HepG2 (cell line): ENCODE results near the gene TRAF4. TPM values are rescaled to one million over a fixed set of nuclear protein-coding genes. Genes with fewer than 3 reads are reported as not detected.

Source experiments
- CTCF ChIP-seq: sonication (generic); formaldehyde crosslinking; IDR thresholded peaks from 2 replicates; pipeline ENCODE4 v1.5.0; 2020; ENCODE audit warnings: mild to moderate bottlenecking, missing genetic modification reagents, moderate library complexity
- HES4 ChIP-seq: sonication (generic); formaldehyde crosslinking; IDR thresholded peaks from 2 replicates; pipeline ENCODE4 v1.9.0; 2021; ENCODE audit warnings: mild to moderate bottlenecking, missing genetic modification reagents, borderline replicate concordance
- KIAA2018 ChIP-seq: sonication (generic); formaldehyde crosslinking; IDR thresholded peaks from 2 replicates; pipeline ENCODE4 v1.5.0; 2020; ENCODE audit warnings: mild to moderate bottlenecking, missing genetic modification reagents, borderline replicate concordance
- KMT2B ChIP-seq: IDR thresholded peaks from 2 replicates; pipeline ENCODE4 v1.6.1; 2016; ENCODE audit warnings: missing genetic modification reagents, missing compliant biosample characterization
- ZBTB7A ChIP-seq: sonication (generic); formaldehyde crosslinking; IDR thresholded peaks from 2 replicates; pipeline ENCODE4 v1.8.0; 2022; ENCODE audit warnings: mild to moderate bottlenecking, missing genetic modification reagents
- ZFP41 ChIP-seq: sonication (generic); formaldehyde crosslinking; IDR thresholded peaks from 2 replicates; pipeline ENCODE4 v1.4.0; 2020; ENCODE audit warnings: mild to moderate bottlenecking, missing genetic modification reagents, borderline replicate concordance
- ZMAT3 ChIP-seq: sonication (generic); formaldehyde crosslinking; conservative IDR thresholded peaks from 2 replicates; pipeline ENCODE4 v1.7.0; 2021; ENCODE audit warnings: missing genetic modification reagents
- ZNF670 ChIP-seq: sonication (generic); formaldehyde crosslinking; IDR thresholded peaks from 2 replicates; pipeline ENCODE4 v1.8.0; 2022; ENCODE audit warnings: mild to moderate bottlenecking, missing genetic modification reagents, borderline replicate concordance
- ZNF720 ChIP-seq: sonication (generic); formaldehyde crosslinking; IDR thresholded peaks from 2 replicates; pipeline ENCODE4 v1.4.0; 2020; ENCODE audit warnings: missing genetic modification reagents
- ZSCAN9 ChIP-seq: IDR thresholded peaks from 2 replicates; pipeline ENCODE4 v1.6.1; 2016; ENCODE audit warnings: borderline replicate concordance
- polyA plus RNA-seq, 8 experiments: library from polyadenylated mRNA; depleted of rRNA in 3 of 8; stranded (reverse) in 7 of 8; unstranded in 1 of 8; fragments of >200 nt; fragmentation: Illumina TruSeq in 4 of 8; extraction: Trizol in 4 of 8; gene quantifications; 2 replicates each; pipeline versions ENCODE4 v1.2.1 to v1.2.3, GENCODE V29; 2011 to 2016; ENCODE audit warnings: low read depth in 4 of 8, missing spikeins in 1 of 8, mixed read lengths in 1 of 8; ENCODE audit not compliant: insufficient read depth in 1 of 8
- total RNA-seq, 5 experiments: library from RNA; depleted of rRNA; stranded (reverse); fragments of >200 nt; fragmentation: Illumina TruSeq; extraction: Trizol; gene quantifications; 2 replicates each; pipeline ENCODE4 v1.2.3, GENCODE V29; 2016; ENCODE audit warnings: low read depth in 1 of 5
- TF ChIP-seq, protein P1 (sequence below): sonication (generic); formaldehyde crosslinking; IDR thresholded peaks from 2 replicates; pipeline ENCODE4 v1.5.0; 2020; ENCODE audit warnings: missing genetic modification reagents
- TF ChIP-seq, protein P2 (sequence below): sonication (generic); formaldehyde crosslinking; IDR thresholded peaks from 2 replicates; pipeline ENCODE4 v1.5.0; 2020; ENCODE audit warnings: missing genetic modification reagents

TRAF4 gene
- total and polyA plus RNA-seq, 2 of the 13 experiments (the other 11 are each of a cell fraction or from before 2014, with no cell fraction given) = 86.0 to 89.9 TPM

DNA sequence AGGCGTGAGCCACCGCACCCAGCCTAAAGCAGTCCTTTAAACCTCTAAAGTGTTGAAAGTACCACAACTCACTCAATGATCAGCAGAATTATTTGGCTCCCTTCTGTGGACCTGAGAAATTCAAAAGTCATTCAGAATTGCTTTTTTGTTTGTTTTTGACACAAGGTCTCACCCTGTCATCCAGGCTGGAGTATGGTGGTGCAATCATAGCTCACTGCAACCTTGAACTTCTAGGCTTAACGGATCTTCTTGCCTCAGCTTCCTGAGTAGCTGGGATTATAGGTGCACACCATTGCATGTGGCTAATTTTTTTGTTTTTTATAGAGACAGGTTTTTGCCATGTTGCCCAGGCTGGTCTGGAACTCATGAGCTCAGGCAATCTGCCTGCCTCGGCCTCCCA lies 44.3 kb downstream of the TRAF4 start (continued):
- TF ChIP-seq, protein P1, sequence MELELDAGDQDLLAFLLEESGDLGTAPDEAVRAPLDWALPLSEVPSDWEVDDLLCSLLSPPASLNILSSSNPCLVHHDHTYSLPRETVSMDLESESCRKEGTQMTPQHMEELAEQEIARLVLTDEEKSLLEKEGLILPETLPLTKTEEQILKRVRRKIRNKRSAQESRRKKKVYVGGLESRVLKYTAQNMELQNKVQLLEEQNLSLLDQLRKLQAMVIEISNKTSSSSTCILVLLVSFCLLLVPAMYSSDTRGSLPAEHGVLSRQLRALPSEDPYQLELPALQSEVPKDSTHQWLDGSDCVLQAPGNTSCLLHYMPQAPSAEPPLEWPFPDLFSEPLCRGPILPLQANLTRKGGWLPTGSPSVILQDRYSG = no peak
- no peak for TF ChIP-seq ZBTB7A (CRISPR knock-in tag)
- no peak for TF ChIP-seq CTCF
- no peak for TF ChIP-seq HES4 (CRISPR knock-in tag)
- TF ChIP-seq KMT2B (CRISPR knock-in tag) = no peak
- TF ChIP-seq KIAA2018 (CRISPR knock-in tag) = no peak
- TF ChIP-seq ZFP41 (CRISPR knock-in tag) = no peak
- no peak for TF ChIP-seq ZSCAN9 (CRISPR knock-in tag)
- TF ChIP-seq ZNF720 (CRISPR knock-in tag) = no peak
- TF ChIP-seq ZMAT3 (CRISPR knock-in tag) = no peak
- TF ChIP-seq, protein P2, sequence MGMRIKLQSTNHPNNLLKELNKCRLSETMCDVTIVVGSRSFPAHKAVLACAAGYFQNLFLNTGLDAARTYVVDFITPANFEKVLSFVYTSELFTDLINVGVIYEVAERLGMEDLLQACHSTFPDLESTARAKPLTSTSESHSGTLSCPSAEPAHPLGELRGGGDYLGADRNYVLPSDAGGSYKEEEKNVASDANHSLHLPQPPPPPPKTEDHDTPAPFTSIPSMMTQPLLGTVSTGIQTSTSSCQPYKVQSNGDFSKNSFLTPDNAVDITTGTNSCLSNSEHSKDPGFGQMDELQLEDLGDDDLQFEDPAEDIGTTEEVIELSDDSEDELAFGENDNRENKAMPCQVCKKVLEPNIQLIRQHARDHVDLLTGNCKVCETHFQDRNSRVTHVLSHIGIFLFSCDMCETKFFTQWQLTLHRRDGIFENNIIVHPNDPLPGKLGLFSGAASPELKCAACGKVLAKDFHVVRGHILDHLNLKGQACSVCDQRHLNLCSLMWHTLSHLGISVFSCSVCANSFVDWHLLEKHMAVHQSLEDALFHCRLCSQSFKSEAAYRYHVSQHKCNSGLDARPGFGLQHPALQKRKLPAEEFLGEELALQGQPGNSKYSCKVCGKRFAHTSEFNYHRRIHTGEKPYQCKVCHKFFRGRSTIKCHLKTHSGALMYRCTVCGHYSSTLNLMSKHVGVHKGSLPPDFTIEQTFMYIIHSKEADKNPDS = no peak
- TF ChIP-seq ZNF670 (CRISPR knock-in tag) = no peak
